ENCODE measurements around the gene NDUFS2.

The NDUFS2 gene

GRCh38 chr1:161172776-161173376 lies 29.3 kb upstream of the NDUFS2 start:
- DNase-seq (ENCODE audit: low spot score), result no peak

GRCh38 chr1:161173711-161174110 lies 28.5 kb upstream of the NDUFS2 start:
- DNase-seq (ENCODE audit: low spot score), result no peak

- no peak for DNase-seq (ENCODE audit: low spot score)
Measured at GRCh38 chr1:161174911-161175310, 27.3 kb upstream of the NDUFS2 start.

- DNase-seq (ENCODE audit: low spot score), result no peak
Measured at GRCh38 chr1:161175771-161176453, 26.3 kb upstream of the NDUFS2 start.

GRCh38 chr1:161176468-161177111 lies 25.6 kb upstream of the NDUFS2 start:
- no peak for DNase-seq (ENCODE audit: low spot score)

GRCh38 chr1:161177112-161177935 lies 24.8 kb upstream of the NDUFS2 start, which contains the start of gene B4GALT3:
Gene B4GALT3, minus strand, starts transcription at chr1:161177507. Its CDS starts 1,447 bp downstream, at chr1:161176060.
- DNase-seq (ENCODE audit: low spot score), result peak; percentile 85

- no peak for DNase-seq (ENCODE audit: low spot score)
Measured at GRCh38 chr1:161177936-161178244, 24.3 kb upstream of the NDUFS2 start.

- DNase-seq (ENCODE audit: low spot score), result no peak
Measured at GRCh38 chr1:161179698-161180097, 22.5 kb upstream of the NDUFS2 start.

- DNase-seq (ENCODE audit: low spot score), result no peak
Measured at GRCh38 chr1:161180639-161181038, 21.5 kb upstream of the NDUFS2 start.

GRCh38 chr1:161182214-161182613 lies 20.0 kb upstream of the NDUFS2 start:
- DNase-seq (ENCODE audit: low spot score), result no peak

- peak; percentile 77 for DNase-seq (ENCODE audit: low spot score)
Measured at GRCh38 chr1:161185282-161185682, 16.9 kb upstream of the NDUFS2 start.

- no peak for DNase-seq (ENCODE audit: low spot score)
Measured at GRCh38 chr1:161185732-161186311, 16.3 kb upstream of the NDUFS2 start.

GRCh38 chr1:161187311-161187710 lies 14.9 kb upstream of the NDUFS2 start:
- no peak for DNase-seq (ENCODE audit: low spot score)

- DNase-seq (ENCODE audit: low spot score), result no peak
Measured at GRCh38 chr1:161188381-161188780, 13.8 kb upstream of the NDUFS2 start.

- DNase-seq (ENCODE audit: low spot score), result no peak
Measured at GRCh38 chr1:161189036-161189435, 13.1 kb upstream of the NDUFS2 start.

- DNase-seq (ENCODE audit: low spot score), result no peak
Measured at GRCh38 chr1:161190962-161191521, 11.1 kb upstream of the NDUFS2 start.

GRCh38 chr1:161191971-161192370 lies 10.2 kb upstream of the NDUFS2 start:
- no peak for DNase-seq (ENCODE audit: low spot score)

- DNase-seq (ENCODE audit: low spot score), result peak; percentile 81
Measured at GRCh38 chr1:161192476-161193465, 9.4 kb upstream of the NDUFS2 start.

GRCh38 chr1:161193561-161194235 lies 8.5 kb upstream of the NDUFS2 start:
- peak; percentile 91 for DNase-seq (ENCODE audit: low spot score)

GRCh38 chr1:161195171-161195570 lies 7.0 kb upstream of the NDUFS2 start:
- no peak for DNase-seq (ENCODE audit: low spot score)
